ENCODE data around the gene GOLGA8F.
"Not testable (repeated sequence)": the region's sequence is repeated elsewhere in the genome, so short reads cannot be mapped to it uniquely, and the experiment has no call there.

The GOLGA8F gene

DNA sequence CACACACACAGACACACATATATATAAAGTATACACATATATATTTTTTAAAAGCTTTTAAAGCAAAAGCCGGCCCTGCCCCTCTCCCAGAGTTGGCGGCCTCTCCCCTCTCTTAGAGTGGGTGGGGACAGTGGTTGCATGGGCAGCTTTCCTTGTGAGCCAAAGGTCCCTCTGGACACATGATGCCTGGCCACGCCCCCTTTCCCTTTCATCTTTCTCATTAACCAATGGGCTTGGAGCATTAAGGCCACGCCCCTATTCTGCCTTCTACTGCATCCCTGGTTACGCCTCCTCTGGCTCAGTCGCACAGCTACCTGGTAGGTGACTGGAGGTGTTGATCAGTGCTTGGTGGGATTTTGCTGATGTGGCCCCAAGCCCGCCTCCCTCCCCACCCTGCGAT, at the start of gene GOLGA8F:
GOLGA8F (plus strand) TSS at position 301 of the 400 bp plus-strand sequence; CDS start at position 399, 98 bp downstream.
- not testable (repeated sequence) for DNase-seq

DNA sequence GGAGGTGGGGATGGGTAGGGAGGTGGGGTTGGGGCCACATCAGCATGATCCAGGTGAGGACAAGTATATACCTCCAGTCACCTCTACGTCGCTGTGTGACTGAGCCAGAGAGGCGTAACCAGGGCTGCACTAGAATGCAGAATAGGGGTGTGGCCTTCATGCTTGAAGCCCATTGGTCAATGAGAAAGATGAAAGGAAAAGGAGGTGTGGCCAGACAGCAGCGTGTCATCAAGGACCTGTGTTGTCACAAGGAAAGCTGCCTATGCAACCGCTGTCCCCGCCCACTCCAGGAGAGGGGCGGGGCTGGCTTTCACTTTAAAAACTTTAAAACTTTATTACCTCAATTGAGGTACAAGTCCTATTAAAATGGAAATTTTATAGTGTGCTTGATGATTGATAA, 20.5 kb upstream of the GOLGA8F start, which contains the start of gene GOLGA6L24:
GOLGA6L24 (minus strand) TSS at position 101 of the 400 bp plus-strand sequence; CDS start at position 40, 61 bp downstream.
- DNase-seq: not testable (repeated sequence)

DNA sequence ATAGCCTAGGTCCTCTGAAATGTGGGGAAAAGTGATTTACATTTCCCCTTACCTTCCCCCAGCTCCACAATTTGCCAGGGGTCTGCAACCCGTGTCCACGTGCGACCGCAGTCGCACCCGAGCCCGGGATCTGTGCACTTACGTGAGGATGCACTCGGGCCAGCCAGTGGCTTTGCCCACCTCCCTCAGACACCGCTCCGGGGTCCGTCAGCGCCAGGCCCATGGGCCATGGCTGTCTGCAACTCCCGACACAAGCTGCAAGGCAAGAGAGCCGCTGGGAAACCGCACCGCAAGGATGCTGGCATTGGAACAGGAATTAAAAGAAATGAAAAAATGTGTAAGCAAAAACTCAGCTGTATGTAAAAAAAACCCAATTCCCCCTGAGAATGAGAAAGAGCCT, 13.0 kb upstream of the GOLGA8F start:
- DNase-seq: not testable (repeated sequence)

- not testable (repeated sequence) for DNase-seq
These were observed 1.6 kb downstream of the GOLGA8F start for GRCh38 chr15:28380053-28380452.

GRCh38 chr15:28396022-28396421, 17.6 kb downstream of the GOLGA8F start:
- not testable (repeated sequence) for DNase-seq

DNA sequence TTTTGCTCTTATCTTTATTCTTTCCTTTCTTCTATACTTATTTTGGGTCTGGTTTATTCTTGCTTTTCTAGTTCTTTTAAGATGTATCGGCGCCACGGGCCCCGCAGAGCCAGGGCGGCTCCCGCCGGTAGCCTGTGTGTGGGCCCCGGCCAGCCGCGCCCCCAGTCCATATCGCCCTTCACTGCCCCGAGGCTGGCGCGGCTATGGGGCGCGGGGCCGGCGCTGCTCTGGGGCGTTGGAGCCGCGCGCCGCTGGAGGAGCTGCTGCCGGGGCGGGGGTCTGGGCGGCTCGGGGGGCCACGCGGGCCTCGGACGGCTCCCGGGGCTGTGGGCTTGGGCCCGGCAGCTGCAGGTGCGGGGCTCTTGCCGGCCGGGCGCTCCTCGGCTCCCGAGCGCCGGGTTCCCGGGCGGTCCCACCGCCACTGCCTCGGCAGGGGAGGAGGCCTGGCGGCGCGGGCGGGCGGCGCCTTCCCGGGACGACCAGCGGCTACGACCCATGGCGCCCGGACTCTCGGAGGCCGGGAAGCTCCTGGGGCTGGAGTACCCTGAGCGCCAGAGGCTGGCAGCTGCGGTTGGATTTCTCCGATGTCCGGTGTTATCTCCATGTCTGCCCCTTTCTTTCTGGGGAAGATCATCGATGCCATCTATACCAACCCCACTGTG, 24.4 kb downstream of the GOLGA8F start:
- not testable (repeated sequence) for DNase-seq

- not testable (repeated sequence) for DNase-seq
These were observed 42.0 kb downstream of the GOLGA8F start for GRCh38 chr15:28420470-28420869.

DNA sequence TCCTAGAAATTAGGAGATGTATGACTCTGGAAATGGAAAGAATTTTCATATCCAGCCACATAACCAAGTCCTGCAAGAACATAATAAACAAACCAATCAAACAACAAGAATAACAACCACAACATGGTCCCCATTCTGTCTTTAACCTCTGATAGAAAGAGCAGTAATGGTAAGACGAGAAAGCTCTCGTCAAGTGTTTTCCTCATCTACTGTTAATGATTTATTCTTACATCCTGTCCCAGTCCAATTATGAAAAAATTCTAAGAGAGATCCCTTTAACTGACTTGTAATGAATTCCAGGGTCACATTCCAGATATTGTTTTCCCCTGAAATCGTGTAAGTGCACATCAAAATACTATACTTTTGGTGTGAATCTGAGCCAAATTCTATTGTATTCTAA, 57.1 kb downstream of the GOLGA8F start:
- not testable (repeated sequence) for DNase-seq
